ENCODE data around the gene CDK10.

DNA sequence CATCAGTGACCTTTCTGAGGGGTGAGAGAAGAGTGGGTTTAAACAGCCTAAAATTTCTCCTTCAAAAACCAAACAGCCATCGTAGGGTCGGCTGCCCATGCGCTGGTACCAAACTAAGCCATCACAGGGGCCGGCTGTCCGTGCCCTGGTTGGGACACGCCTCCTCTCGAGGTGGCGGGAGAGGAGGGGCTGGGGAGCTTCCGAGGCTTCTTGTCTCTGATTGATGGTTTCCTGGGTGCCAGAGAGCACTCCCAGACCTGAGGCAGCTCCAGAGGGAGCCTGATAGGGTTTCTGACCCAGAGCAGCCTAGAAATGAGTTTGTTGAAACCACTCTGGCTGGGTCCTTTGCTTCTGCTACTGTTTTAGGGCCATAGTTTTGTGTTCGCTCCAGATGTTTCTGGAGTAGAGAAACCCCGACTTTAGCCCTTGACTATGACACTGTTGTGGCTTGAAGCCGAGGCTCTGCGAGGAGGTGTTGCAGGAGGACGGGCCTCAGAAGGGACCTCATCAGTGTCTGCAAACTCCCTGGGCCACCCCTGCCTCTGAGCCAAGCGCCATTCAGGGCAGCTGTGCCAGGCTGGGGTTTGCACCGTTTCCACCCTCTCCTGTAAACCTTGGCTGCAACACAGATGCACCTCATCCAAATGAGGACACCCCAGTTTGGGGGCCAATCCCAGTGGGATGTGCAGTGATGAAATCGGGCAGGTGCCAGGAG is 41.1 kb downstream of the CDK10 start:
- TF ChIP-seq MAZ (CRISPR knock-in tag; conservative IDR thresholded peaks at IDR 0.05 in 1 of 2, IDR thresholded peaks at IDR 0.05 in 1 of 2) (no peak), NR1H2 (CRISPR knock-in tag; IDR thresholded peaks at IDR 0.05) (no peak), CTCF (IDR thresholded peaks at IDR 0.05 in 2 of 3, conservative IDR thresholded peaks at IDR 0.05 in 1 of 3; ENCODE audit: insufficient read depth in 2 of 3, low read depth in 1 of 3, low read length in 3 of 3) (no peak)
- TF ChIP-seq, protein P1, sequence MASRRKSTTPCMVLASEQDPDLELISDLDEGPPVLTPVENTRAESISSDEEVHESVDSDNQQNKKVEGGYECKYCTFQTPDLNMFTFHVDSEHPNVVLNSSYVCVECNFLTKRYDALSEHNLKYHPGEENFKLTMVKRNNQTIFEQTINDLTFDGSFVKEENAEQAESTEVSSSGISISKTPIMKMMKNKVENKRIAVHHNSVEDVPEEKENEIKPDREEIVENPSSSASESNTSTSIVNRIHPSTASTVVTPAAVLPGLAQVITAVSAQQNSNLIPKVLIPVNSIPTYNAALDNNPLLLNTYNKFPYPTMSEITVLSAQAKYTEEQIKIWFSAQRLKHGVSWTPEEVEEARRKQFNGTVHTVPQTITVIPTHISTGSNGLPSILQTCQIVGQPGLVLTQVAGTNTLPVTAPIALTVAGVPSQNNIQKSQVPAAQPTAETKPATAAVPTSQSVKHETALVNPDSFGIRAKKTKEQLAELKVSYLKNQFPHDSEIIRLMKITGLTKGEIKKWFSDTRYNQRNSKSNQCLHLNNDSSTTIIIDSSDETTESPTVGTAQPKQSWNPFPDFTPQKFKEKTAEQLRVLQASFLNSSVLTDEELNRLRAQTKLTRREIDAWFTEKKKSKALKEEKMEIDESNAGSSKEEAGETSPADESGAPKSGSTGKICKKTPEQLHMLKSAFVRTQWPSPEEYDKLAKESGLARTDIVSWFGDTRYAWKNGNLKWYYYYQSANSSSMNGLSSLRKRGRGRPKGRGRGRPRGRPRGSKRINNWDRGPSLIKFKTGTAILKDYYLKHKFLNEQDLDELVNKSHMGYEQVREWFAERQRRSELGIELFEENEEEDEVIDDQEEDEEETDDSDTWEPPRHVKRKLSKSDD (conservative IDR thresholded peaks at IDR 0.05; ENCODE audit: low read length), result no peak
